ENCODE measurements around the gene PTPRG.

The PTPRG gene

DNA sequence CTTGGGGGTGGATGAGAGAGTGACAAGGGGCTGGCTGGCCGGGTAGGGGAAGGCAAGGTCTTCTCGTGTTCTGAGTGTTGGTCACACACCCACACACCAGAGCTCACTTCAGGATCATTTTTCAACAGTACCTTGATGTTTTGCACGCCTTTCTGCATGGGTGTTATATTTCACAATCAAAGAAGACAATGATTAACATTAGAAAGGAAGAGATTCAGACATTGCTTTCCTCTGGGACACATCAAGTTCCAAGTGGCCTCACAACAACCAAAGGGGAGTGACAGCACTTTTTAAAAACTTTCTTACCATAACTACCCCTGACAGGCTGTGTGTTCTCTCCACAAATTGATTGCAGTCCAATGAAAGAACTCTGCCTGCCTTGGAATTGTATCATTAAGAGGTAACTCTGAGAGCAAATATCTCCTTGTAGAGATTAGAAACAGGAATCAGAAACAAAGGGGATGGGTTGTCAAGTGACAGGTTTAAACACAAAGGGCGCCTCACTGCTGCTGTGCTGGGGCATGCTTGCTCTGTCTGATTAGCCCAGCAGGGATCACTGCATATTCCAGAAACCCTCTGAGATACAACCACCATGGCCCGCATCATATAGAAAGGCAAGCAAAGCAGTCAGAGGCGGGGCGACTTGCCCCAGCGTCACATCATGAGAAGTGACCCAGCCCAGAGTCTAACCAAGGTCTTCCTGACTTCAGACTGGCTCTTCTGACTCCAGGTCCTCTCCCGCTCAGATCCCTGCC, 581.1 kb downstream of the PTPRG start:
- no peak for DNase-seq

DNA sequence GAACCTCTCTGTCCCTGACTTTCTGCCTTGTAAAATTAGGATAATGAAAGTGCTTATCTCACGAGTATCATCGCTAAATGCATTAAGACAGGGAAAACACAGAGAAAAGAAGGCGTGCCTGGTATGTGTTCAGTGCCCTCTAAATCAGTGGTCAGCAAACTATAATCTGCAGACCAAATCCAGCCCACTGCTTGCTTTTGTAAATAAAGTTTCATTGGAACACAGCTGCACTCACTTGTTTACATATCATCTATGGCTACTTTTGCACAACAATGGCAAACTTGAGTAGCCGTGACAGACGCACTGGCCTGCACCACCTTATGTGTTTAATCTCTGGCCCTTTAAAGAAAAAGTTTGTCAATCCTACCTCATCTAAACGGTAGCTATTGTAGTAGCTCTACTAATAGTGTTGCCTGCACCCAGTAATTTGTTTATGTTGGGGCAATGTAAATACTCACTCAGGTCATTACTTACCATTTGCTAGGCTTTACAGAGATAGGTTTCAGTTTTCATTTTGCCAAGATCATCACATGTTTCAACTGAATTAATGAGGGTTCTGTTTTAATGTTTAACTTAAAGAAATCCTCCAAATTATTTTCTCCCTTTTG, 582.6 kb downstream of the PTPRG start:
- no peak for DNase-seq

DNA sequence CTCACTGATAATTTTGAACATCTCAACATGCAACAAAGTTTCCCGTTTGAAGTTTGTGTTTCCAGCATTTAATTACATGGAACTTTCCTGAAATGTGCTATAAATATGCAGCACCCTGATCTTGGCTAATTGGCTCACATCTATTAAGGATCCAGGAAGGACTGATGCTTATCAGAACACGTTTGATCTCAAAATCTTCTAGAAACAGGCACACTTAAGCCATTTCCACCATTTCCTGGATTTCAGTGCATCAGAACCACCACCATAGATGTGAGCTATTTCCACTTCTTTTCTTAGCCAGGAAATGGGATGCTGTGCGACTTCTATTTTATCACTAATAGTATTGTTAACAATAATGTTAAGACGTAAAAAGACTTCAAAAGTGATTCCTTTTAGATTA, 583.1 kb downstream of the PTPRG start:
- DNase-seq: no peak

DNA sequence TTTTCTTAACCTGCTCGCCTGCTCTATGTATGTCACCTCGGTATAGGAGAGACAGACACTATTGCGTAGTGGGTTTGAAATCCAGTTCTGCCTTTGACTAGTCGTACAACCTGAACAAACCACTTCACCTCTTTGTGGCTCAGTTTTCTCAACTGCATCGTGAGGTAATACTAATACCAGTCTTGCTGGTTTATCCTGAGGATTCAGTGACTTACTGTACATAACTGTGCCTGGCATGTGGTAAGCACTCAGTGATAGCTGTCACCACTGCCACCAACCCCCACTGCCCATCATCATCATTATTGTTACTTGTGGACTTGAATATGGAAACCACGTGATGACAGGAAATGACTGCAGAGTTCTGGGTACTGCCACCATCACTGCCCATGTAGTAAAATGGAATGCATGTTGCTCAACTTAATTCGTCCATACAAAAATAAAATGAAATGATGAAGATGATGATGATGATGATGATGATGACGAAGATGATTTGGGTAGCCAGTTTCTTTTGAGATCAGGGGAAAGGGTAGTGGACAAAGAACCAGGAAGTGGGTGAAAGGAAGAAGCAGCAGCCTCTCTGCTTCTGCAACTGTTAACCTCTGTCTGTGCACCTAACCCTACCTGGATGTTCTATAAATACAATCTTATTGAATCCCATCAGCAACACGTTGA, 583.9 kb downstream of the PTPRG start:
- DNase-seq: no peak

DNA sequence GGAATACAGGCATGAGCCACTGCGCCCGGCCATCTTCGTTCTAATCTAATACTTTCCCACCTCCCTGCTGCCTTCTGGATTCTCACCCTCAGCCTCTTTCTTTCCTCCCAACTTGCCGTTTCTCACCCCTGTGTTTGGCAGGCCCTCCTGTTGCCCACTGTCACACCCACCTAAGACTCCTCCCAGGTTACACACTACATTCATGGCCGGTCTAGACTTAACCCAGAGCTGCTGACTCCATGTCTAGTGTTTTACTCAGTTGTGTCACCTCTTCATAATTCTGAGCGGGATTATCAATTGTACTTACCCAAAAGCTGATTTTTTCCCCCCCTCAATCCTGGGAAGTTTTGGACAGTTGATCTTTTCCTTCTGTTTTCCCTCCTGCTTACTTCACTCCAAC, 588.2 kb downstream of the PTPRG start:
- no peak for DNase-seq

DNA sequence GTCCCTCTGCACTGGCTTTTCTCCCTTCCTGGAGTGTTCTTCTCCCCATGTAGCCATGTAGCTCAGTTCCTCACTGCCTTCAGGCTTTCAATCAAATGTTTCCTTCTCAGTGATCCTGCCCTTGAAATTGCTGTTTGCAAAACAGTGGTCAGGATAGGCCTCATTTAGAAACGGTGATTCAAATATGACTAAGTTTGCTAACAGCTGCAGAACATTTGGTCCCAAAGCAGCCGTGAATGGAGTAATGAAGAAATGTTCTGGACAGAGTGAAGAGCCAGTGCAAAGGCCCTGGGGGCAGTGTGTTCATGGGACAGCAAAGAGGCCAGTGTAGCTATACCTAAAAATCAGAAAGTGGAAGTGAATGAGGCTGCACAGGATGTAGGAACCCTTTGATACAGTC, 588.6 kb downstream of the PTPRG start:
- DNase-seq: no peak

DNA sequence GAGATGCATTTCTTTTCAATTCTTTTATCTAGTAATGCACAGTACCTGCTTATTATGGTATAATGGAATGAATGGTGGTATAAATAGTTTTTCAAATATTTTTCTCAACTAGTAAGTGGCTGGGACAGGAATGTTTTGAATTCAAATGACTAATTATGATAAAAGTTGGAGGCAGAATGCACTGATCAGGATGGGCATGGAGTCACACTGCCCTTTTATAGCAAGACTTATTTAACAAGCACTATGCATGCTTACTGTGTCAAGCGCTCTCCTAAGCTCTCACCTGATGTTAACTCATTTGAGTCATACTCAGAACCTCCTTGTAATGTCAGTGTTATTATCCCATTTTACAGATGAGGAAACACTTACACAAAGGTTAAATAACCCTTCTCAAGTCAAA, 590.2 kb downstream of the PTPRG start:
- no peak for DNase-seq

DNA sequence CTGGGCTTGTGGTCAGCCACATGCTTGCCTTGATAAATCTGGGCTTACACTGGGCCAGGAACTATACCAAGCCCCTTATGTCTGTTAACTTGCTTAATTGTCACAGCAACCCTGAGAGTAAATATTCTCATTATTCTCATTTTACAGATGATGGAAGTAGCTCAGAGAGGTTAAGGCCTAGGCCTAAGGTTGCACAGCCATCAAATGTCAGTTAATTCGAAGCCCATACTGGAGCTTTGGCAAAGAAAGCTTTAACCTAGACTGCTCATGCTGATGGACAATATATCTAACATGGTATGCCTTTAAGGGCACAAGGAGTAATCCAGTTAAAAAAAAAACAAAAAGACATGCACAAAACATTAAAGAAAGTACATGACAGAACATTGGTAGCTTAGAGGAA, 591.9 kb downstream of the PTPRG start:
- no peak for DNase-seq

DNA sequence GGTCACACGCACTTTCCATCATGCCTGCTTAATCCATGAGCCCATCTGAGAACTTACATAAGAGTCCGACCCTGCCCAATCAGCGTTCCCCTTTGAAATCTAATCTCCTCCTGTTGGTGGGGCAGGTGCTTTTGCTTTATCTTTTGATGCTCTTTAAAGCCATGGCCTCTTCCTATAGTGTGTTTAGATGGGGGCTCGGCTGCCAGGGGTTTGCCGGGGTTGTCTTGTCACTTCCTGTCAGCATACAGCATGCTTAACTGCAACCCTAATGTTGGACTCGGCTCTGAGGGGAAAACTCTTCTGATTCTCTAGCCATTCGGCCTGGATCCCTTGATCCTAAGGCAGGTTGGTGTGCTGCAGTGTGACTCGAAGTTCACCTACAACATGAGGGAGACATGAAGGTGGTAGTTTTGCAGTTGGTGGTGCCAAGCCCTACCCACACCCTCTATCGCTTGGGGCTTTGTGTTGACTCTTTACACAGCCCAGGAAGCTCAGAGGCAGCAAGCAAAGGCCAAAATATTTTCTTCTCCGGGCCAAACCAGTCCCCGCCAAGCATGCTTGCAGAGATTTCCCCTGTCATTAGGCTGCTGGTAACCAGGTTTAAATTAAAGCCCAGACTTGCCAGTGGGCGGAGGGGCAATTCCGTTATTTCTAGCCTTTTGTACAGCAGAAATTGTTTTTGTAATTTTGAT, 593.2 kb downstream of the PTPRG start:
- no peak for DNase-seq

DNA sequence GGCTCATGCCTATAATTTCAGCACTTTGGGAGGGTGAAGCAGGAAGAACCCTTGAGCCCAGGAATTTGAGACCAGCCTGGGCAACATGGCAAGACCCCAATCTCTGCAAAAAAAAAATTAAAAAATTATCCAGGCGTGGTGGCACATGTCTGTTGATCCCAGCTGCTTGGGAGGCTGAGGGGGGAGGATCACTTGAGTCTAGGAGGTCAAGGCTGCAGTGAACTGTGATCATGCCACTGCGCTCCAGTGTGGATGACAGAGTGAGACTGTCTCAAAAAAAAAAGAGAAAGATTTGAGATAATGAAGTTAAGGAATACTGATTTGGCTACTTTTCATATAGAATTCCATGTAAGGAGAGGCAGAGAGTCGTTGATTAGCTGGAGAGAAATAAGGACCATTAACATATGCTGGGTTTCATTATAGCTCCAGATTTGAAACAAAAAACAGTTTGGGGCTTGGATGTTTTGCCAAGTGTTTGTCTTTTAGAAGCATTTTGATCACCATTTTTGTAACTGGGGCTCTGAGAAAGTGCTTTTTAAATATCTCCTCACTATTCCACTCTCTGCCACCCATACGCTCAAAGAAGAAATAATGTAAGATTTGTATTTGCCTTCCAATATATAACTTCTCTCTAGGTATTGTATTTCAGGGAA, 597.8 kb downstream of the PTPRG start:
- DNase-seq: no peak

DNA sequence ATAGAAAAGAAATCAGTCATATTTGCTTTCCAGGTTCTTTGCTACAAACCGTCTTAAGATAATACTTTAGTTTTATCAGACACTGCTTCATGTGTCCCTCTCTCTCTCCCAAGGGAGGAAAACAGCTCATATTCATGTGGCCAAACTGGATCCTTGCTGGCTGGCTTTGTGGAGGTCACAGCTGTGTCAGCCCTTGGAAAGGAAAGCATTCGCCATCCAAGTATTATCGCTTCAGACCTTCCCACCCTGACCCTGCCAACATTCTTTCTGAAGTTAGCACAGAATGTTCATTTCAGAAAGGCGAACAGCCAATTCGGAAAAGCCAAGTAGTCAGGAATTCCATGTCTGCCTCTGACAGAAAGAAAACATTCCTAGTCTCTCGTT, 598.3 kb downstream of the PTPRG start:
- no peak for DNase-seq

DNA sequence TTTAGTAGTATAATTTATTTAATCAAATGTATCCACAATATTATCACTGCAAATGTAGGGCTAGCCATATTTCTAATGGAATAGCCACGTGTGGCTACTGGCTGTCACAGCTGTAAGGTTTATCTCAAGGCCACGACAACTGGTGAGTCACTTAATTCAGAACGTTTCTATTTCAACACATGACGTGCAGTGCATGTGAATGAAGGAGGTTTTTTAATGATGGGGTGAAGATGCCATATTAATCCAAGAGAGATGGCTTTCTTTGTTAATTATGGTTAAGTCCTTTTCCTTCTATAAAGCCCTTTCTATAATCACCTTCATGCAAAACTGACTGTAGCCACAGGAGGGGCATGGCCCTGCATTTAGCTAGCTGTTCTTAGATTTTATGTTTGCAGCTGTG, 600.0 kb downstream of the PTPRG start:
- DNase-seq: no peak

DNA sequence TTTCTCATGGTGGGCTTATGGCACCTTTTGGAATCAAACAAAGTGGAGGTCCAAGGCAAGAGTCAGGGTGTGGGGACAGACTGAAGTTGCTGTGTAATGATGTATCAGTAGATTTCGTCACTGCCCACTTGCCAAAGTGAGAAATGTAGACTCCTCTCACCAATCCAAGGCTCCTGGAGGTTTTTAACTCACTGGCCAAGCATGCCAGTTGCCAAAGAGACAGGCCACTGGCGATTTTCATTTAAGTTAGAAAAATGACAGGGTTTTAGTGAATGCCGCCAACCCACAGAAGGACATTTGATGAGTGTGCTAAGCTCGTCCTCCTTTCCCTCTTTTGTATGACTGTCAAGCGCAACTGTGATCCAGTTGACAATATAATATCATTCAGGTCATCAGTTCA, 602.8 kb downstream of the PTPRG start:
- no peak for DNase-seq

DNA sequence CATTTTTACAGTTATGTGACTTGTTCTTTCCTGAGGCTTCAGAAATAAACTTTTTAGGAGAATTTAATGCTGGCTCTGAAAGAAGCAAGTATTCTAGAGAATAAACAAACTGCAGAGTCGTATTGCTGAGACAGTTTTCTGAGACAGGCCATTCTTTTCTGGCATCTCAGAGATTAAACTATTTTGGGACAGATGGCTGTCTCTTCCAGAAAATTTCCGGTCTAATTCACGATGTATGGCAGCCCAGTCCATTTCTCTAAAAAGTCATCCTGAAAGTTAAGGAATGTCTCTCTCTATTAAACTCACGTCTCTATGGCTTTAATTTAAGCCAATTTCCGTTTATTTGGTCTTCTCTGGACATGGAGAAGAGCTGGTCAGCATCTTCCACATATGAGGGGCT, 603.4 kb downstream of the PTPRG start:
- DNase-seq: no peak

DNA sequence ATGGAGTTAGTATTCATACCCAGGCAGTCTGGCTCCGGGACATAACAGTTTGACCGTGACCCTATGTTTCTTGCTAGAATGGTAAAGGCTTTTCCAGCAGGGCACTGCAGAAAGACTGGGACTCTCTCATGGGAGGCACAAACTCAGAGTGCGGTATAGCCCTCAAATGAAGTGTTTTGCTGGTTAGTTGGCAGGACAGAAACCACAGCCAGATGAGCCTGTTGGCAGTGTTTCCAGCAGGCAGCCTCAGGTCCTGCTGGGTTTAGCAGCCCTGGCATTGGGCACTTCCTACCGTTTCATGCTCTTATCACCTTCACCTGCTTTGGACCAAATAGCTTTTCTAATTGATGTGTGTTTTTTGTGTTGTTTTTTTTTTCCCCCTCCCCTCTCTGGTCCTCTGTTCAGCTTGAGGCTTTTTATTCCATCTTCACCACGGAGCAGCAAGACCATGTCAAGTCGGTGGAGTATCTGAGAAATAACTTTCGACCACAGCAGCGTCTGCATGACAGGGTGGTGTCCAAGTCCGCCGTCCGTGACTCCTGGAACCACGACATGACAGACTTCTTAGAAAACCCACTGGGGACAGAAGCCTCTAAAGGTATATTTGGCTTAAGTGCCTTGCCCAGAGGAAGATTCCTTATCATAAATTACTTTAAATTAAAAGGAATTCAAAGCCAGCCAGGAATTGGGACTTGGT, 606.3 kb downstream of the PTPRG start:
- DNase-seq: no peak

DNA sequence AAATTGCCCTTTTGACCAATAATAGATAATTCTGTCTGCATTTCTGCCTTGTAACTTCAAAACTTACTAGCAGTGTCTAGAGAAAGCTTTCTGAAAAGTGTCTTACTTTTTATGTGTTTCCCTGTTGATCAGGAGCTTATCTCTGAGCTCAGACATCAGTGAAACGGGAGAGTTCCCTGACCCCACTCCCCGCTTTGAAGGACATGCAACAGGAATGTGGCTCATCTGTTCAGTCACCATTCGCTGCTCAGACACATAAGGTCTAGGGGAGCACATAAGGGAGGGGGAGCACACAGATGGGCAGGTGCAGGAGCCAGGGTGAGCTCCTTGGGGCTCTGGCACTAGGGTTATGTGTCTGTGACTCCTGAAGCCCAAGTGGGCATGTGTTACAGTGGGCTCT, 607.0 kb downstream of the PTPRG start:
- DNase-seq: no peak

DNA sequence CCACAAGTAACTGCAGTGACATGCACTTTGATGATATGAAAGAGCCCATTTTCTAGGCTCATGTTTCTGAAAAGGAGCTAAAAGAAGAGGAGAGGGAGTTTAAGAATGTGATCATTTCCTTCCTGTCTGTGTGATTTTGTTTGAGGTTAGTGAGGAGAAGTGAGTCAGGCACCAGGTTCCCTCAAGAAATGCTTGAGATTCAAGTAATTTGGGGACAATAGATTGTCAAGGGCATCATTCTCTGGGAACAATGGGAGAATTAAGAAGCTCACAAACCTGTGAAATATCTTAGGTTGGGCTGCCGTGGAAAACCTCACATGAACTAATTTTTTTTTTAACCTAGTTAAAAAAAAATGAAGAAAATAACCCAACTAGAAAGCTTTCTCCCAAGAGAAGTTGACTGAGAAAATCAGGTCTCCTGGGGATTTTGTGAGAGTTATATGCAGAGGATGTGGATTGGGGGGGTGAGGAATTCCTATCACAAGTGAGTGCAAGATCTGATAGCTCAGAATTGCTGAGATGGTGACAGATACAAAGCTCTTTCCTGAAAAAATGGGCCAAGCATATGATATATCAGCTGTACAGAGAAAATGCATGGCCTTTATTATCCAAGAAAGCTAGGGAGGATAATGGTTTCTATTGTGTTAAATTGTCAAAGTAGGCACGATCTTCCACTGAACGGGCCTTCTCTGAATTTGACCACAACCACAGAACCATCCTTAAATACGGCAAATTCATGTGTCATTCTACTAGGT, 608.7 kb downstream of the PTPRG start:
- no peak for DNase-seq

DNA sequence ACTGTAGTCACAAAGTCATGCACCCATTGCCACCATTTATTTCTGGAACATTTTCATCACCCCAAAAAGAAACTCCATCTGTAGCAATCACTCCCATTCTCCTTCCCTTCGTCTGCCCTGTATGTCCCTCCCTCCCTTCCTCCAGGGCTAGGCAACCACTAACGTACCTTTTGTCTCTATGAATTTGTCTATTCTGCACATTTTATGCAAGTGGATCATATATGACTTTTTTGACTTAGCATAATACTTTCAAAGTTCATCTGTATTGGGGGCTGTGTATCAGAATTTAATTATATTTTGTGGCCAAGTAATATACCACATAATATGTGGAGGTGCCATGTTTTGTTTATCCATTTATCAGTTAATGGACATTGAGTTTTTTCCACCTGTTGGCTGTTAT, 610.4 kb downstream of the PTPRG start:
- no peak for DNase-seq

DNA sequence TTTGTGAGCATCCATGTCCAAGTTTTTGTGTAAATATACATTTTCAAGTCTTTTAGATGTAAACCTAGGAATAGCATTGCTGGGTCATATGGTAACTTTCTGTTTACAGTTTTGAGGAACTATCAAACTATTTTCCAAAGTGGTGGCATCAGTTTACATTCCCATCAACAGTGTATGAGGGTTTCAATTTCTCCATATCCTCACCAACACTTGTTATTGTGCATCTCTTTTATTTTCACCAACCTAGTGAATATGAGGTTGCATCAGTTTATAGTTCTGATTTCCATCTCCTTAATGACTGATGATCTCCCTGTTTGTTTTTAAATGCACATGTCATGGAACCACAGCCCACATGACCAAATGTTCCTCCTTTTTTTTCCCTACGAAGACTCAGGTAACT, 610.8 kb downstream of the PTPRG start:
- DNase-seq: no peak

DNA sequence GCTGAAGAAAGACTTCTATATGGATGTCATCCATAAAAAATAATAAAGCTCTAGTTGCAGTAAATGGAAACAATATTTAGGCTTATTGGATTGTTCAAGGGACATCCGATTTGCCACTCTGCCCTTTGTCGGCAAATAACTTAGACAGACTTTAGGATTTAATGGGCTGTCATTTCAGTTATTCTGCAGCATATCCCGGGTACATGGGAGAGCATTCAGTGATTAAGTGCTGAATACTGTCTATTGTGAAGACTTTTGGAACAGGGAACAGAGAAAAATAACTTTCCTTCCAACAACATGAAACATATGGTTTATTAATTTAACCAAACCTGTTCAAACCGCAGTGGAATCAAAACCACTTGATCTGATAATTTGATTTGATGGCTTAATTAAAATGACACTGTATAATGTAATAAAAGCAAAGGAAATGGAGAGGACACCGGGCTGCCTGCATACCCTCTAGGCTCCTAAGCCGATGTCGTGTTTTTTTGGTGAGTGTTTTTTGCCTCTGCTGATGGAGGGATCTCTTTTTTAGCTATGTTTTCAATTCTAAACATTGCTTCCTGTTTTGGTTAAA, 612.7 kb downstream of the PTPRG start:
- DNase-seq: no peak

DNA sequence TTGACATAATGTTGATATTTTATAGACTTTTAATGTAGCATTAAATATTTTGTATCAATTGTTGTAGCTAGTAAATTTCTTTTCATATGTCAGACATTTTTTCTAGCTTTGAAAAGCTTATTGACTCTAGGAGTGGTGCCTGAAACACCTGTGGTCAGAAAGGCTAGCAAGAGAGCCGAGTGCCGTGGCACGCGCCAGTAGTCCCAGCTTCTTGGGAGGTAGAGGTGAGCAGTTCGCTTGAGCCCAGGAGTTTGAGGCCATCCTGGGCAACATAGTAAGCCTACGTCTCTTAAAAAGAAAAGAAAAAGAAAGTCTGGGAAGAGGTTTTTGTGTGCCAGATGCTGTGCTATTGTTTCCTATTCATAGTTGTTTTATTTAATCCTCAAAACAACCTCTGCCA, 613.8 kb downstream of the PTPRG start:
- DNase-seq: no peak

DNA sequence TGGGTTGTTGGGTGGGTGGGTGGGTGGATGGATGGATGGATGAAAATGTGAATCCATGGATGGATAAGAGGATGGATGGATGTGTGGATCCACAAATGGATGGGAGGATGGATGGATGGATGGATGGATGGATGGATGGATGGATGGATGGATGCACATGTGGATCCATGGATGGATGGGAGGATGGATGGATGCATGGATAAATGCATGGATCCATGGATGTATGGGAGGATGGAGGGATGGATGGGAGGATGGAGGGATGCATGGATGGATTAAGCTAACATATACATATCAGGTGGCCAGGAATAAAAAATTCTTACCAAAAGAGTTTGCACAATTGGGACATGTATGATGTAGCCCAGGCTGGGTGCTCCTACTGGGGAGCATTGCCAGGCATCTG, 616.7 kb downstream of the PTPRG start:
- no peak for DNase-seq
